Measurements from ENCODE around the gene SLC1A5.

- TF ChIP-seq JUN (IDR thresholded peaks at IDR 0.05) (no peak), CHD2 (IDR thresholded peaks at IDR 0.05; ENCODE audit: low read length, partially characterized antibody) (no peak), CTCF (IDR thresholded peaks at IDR 0.05) (no peak), POLR2A (IDR thresholded peaks at IDR 0.05; ENCODE audit: low read length) (no peak), RAD21 (conservative IDR thresholded peaks at IDR 0.05 in 1 of 2, IDR thresholded peaks at IDR 0.05 in 1 of 2) (no peak), JUNB (IDR thresholded peaks at IDR 0.05) (no peak)
Observed at GRCh38 chr19:46762245-46762890, 26.0 kb downstream of the SLC1A5 start.

All from A549 (cell line).